Endothelial cell of umbilical vein (primary cell): ENCODE measurements around the gene UFSP1. TPM values are rescaled to one million over a fixed set of nuclear protein-coding genes. Genes with fewer than 3 reads are reported as not detected.

ENCODE experiments used
- BruUV-seq: library from RNA; stranded (reverse); fragments of 400-500 nt; replicated peaks from 2 replicates; lab custom pipeline; 2021; lab: Mats Ljungman, UMichigan
- CTCF ChIA-PET: fragments of 300-600, 350-600 bp; sonication (Branson Sonifier 250); formaldehyde crosslinking; loops from one replicate; lab custom pipeline; 2021; ENCODE audit warnings: antibody characterized with exemption, inconsistent platforms; lab: Charles Lee
- POLR2A ChIA-PET: fragments of 300-600, 350-600 bp; sonication (Branson Sonifier 250); formaldehyde crosslinking; loops from one replicate; lab custom pipeline; 2021; ENCODE audit warnings: antibody characterized with exemption, inconsistent platforms; lab: Charles Lee
- DNase-seq: peaks from one replicate; pipeline ENCODE4 v3.0.0-alpha.2; 2011; ENCODE audit warnings: low read depth, low spot score
- FAIRE-seq: peaks from 2 replicates; lab custom pipeline; 2011; peaks lifted over from hg19 to GRCh38; lab: Jason Lieb, UNC
- H2AFZ ChIP-seq: 2 replicates; pipeline ENCODE4 v1.6.0; 2012; ENCODE audit warnings: low read depth, low read length, control low read depth, inconsistent platforms
- H3K27ac ChIP-seq: 2 replicates; pipeline ENCODE4 v1.5.1; 2011; ENCODE audit warnings: low read depth, mild to moderate bottlenecking, control low read depth, low read length, moderate library complexity; ENCODE audit not compliant: insufficient read depth
- H3K27me3 ChIP-seq, 2 experiments: 2 replicates each; pipeline versions ENCODE4 v1.6.0 to v1.6.1; 2011; ENCODE audit warnings: low read length in 2 of 2, mixed read lengths in 1 of 2; ENCODE audit not compliant: control insufficient read depth in 2 of 2, insufficient read depth in 2 of 2
- H3K36me3 ChIP-seq, 2 experiments: 2 replicates in 1 of 2; 3 replicates in 1 of 2; pipeline ENCODE4 v1.5.1; 2011; ENCODE audit warnings: low read length in 2 of 2, mild to moderate bottlenecking in 1 of 2, moderate library complexity in 1 of 2; ENCODE audit not compliant: control insufficient read depth in 2 of 2, insufficient read depth in 2 of 2; ENCODE audit errors: extremely low read depth in 1 of 2
- H3K4me1 ChIP-seq: 3 replicates; pipeline ENCODE4 v1.5.1; 2011; ENCODE audit warnings: mild to moderate bottlenecking, low read length; ENCODE audit not compliant: control insufficient read depth, insufficient read depth; ENCODE audit errors: extremely low read depth
- H3K4me2 ChIP-seq: 2 replicates; pipeline ENCODE4 v1.6.1; 2011; ENCODE audit warnings: low read length, control low read depth, mixed read lengths; ENCODE audit not compliant: insufficient read depth
- H3K4me3 ChIP-seq, 3 experiments: fragments of 200-600 bp in 1 of 3; sonication (generic), shearing (Covaris generic) in 1 of 3; replicated peaks in 1 of 3; 2 replicates each; pipeline ENCODE4 v1.5.1; 2011 to 2016; ENCODE audit warnings: control low read depth in 3 of 3, low read length in 3 of 3, mild to moderate bottlenecking in 2 of 3, inconsistent platforms in 1 of 3, low read depth in 1 of 3, moderate library complexity in 1 of 3; ENCODE audit not compliant: insufficient read depth in 1 of 3
- H3K79me2 ChIP-seq: 2 replicates; pipeline ENCODE4 v1.6.0; 2012; ENCODE audit warnings: low read length, inconsistent platforms; ENCODE audit not compliant: control insufficient read depth, insufficient read depth
- H3K9ac ChIP-seq: replicated peaks from 2 replicates; pipeline ENCODE3; 2011; ENCODE audit warnings: low read length, control low read depth; ENCODE audit not compliant: insufficient read depth; ENCODE audit errors: extremely low read depth
- H3K9me1 ChIP-seq: replicated peaks from 3 replicates; pipeline ENCODE4 v1.6.0; 2011; ENCODE audit warnings: mild to moderate bottlenecking, low read length; ENCODE audit not compliant: control insufficient read depth, insufficient read depth; ENCODE audit errors: extremely low read depth
- H3K9me3 ChIP-seq: replicated peaks from 2 replicates; pipeline ENCODE4 v1.5.1; 2012; ENCODE audit warnings: low read length, inconsistent platforms; ENCODE audit not compliant: control insufficient read depth, insufficient read depth
- H4K20me1 ChIP-seq: replicated peaks from 2 replicates; pipeline ENCODE3; 2011; ENCODE audit warnings: mild to moderate bottlenecking, low read length; ENCODE audit not compliant: control insufficient read depth, insufficient read depth; ENCODE audit errors: extremely low read depth
- CTCF ChIP-seq, 2 donors: IDR thresholded peaks; 1 replicate in 1 of 2; 2 replicates in 1 of 2; pipeline ENCODE4 v1.5.1; 2011; ENCODE audit warnings: low read length in 2 of 2, mild to moderate bottlenecking in 2 of 2, moderate library complexity in 2 of 2, control low read depth in 1 of 2, inconsistent platforms in 1 of 2, low read depth in 1 of 2; ENCODE audit not compliant: insufficient read depth in 1 of 2; ENCODE audit errors: extremely low read depth in 1 of 2
- EZH2 ChIP-seq: IDR thresholded peaks from 2 replicates; pipeline ENCODE4 v1.6.1; 2012; ENCODE audit warnings: borderline replicate concordance, low read depth, mild to moderate bottlenecking, moderate library complexity, low read length, inconsistent platforms; ENCODE audit not compliant: severe bottlenecking
- FOS ChIP-seq: IDR thresholded peaks from 2 replicates; pipeline ENCODE4 v1.6.1; 2011; ENCODE audit warnings: mild to moderate bottlenecking, low read length, moderate library complexity, borderline replicate concordance; ENCODE audit not compliant: insufficient read depth
- GATA2 ChIP-seq: IDR thresholded peaks from 2 replicates; pipeline ENCODE4 v1.7.0; 2011; ENCODE audit warnings: low read depth, mild to moderate bottlenecking, moderate library complexity, mixed read lengths, low read length; ENCODE audit not compliant: insufficient read length, insufficient read depth
- JUN ChIP-seq: IDR thresholded peaks from 2 replicates; pipeline ENCODE4 v1.6.1; 2011; ENCODE audit warnings: borderline replicate concordance, low read depth; ENCODE audit not compliant: insufficient read length, insufficient read depth
- MAX ChIP-seq: IDR thresholded peaks from 2 replicates; pipeline ENCODE4 v1.6.1; 2011; ENCODE audit not compliant: insufficient read depth, insufficient read length
- MYC ChIP-seq: IDR thresholded peaks from one replicate; pipeline ENCODE4 v1.6.1; 2011; ENCODE audit warnings: mild to moderate bottlenecking, low read depth, low read length
- POLR2A ChIP-seq: IDR thresholded peaks from 2 replicates; pipeline ENCODE4 v1.6.1; 2012; ENCODE audit warnings: low read depth, mild to moderate bottlenecking, control low read depth, low read length
- POLR2AphosphoS5 ChIP-seq: IDR thresholded peaks from 2 replicates; pipeline ENCODE4 v1.6.1; 2012; ENCODE audit warnings: low read depth, mild to moderate bottlenecking, control low read depth, low read length, moderate library complexity; ENCODE audit not compliant: insufficient read depth
- dilution Hi-C: fragments of 300-500 bp; cut with MboI; formaldehyde crosslinking; loops from one replicate; pipeline ENCODE4 v1.15.0; 2019; ENCODE audit warnings: low sequenced_read_pairs; ENCODE audit not compliant: extremely low pct_ligation_motif_present
- intact Hi-C: fragments of 100-400 bp; cut with micrococcal nuclease; formaldehyde crosslinking; loops from one replicate; pipeline ENCODE4 v1.10.0; 2022
- polyA plus RNA-seq, 4 experiments: library from polyadenylated mRNA; depleted of rRNA in 3 of 4; stranded (reverse) in 3 of 4; unstranded in 1 of 4; fragments of >200 nt; gene quantifications; 2 replicates each; pipeline versions ENCODE4 v1.2.1 to v1.2.3, GENCODE V29; 2011 to 2012; ENCODE audit warnings: missing spikeins in 1 of 4
- total RNA-seq: library from RNA; stranded (reverse); gene quantifications from 2 replicates; pipeline ENCODE4 v1.2.3, GENCODE V29; 2021

UFSP1 gene
- total and polyA plus RNA-seq, 2 donors (not counting 3 experiments of a cell fraction or from before 2014, with no cell fraction given): 0.84 to 0.93 TPM

- TF ChIP-seq EZH2 (no peak), POLR2A (no peak), MYC (no peak), CTCF (IDR thresholded peaks at IDR 0.05; ENCODE audit: extremely low read depth in 1 of 2, insufficient read depth in 1 of 2, low read depth in 1 of 2, low read length in 2 of 2) (no peak), JUN (no peak), FOS (no peak), GATA2 (no peak), MAX (no peak), POLR2AphosphoS5 (no peak)
- Histone ChIP-seq H3K27ac (no peak overlapping the region), H4K20me1 (no peaks in the 10 kb centered on the region), H3K9me1 (no peaks in the 10 kb centered on the region), H3K79me2 (peaks cover 57% of the 10 kb centered on the region), H3K9ac (no peak overlapping the region), H3K9me3 (no peaks in the 10 kb centered on the region), H2AFZ (no peak overlapping the region), H3K4me1 (peaks cover 12% of the 10 kb centered on the region), H3K4me2 (no peak overlapping the region), H3K36me3 (peaks cover 28 to 51% of the 10 kb centered on the region in 2 experiments), H3K27me3 (no peaks in the 10 kb centered on the region), H3K4me3 (no peak overlapping the region)
- dilution Hi-C loops (no loop called here), intact Hi-C loops (no loop called here)
- BruUV-seq: no TSS peak
- FAIRE-seq: no peak
- POLR2A ChIA-PET: no interaction called here
- no peak for DNase-seq
- CTCF ChIA-PET: no interaction called here
These were observed 8.4 kb downstream of the UFSP1 start for GRCh38 chr7:100881136-100881535.
